HepG2 (cell line): ENCODE data around the gene CRAT. TPM values are rescaled to one million over a fixed set of nuclear protein-coding genes. Genes with fewer than 3 reads are reported as not detected.
A peak's percentile ranks its signal among the peaks of the same experiment; 100 is the strongest.

ENCODE experiments used
- ATRX ChIP-seq: sonication (generic); formaldehyde crosslinking; IDR thresholded peaks from 2 replicates; pipeline ENCODE4 v1.4.0; 2020; ENCODE audit warnings: missing genetic modification reagents, borderline replicate concordance
- HOXA3 ChIP-seq: sonication (generic); formaldehyde crosslinking; IDR thresholded peaks from 2 replicates; pipeline ENCODE4 v1.5.0; 2020; ENCODE audit warnings: missing genetic modification reagents
- KDM1A ChIP-seq: IDR thresholded peaks from 2 replicates; pipeline ENCODE4 v1.6.1; 2016; ENCODE audit warnings: missing compliant biosample characterization
- KDM5B ChIP-seq: sonication (generic); formaldehyde crosslinking; IDR thresholded peaks from 2 replicates; pipeline ENCODE4 v1.4.0; 2020; ENCODE audit warnings: missing genetic modification reagents, mild to moderate bottlenecking, borderline replicate concordance
- MAFF ChIP-seq: IDR thresholded peaks from 2 replicates; pipeline ENCODE4 v1.6.1; 2011; ENCODE audit warnings: low read depth, low read length, improper control_type of control experiment
- MATR3 ChIP-seq: sonication (generic); formaldehyde crosslinking; IDR thresholded peaks from 2 replicates; pipeline ENCODE4 v1.4.0; 2020; ENCODE audit warnings: missing genetic modification reagents
- MBNL3 ChIP-seq: fragments of 250-450 bp; sonication (Bioruptor Pico); conservative IDR thresholded peaks from 2 replicates; pipeline ENCODE4 v1.8.0; 2022; ENCODE audit warnings: mild to moderate bottlenecking, inconsistent platforms
- NONO ChIP-seq, 2 experiments: fragments of 450-650 bp in 1 of 2; sonication (generic) in 1 of 2; formaldehyde crosslinking in 1 of 2; IDR thresholded peaks in 1 of 2; conservative IDR thresholded peaks in 1 of 2; 2 replicates each; pipeline versions ENCODE4 v1.6.1 to v1.8.0; 2017 to 2022; ENCODE audit warnings: mild to moderate bottlenecking in 1 of 2, missing genetic modification reagents in 1 of 2, moderate library complexity in 1 of 2
- NR2F2 ChIP-seq: IDR thresholded peaks from 2 replicates; pipeline ENCODE4 v1.6.1; 2012; ENCODE audit warnings: low read depth, inconsistent platforms, borderline replicate concordance
- NRL ChIP-seq: sonication (generic); formaldehyde crosslinking; IDR thresholded peaks from 2 replicates; pipeline ENCODE4 v1.5.0; 2020; ENCODE audit warnings: missing genetic modification reagents, mild to moderate bottlenecking, moderate library complexity, borderline replicate concordance
- REPIN1 ChIP-seq: sonication (generic); formaldehyde crosslinking; IDR thresholded peaks from 2 replicates; pipeline ENCODE4 v1.8.0; 2022; ENCODE audit warnings: missing genetic modification reagents, low read depth, mild to moderate bottlenecking, borderline replicate concordance
- SRSF1 ChIP-seq: fragments of 200-400 bp; formaldehyde crosslinking; optimal IDR thresholded peaks from 2 replicates; pipeline ENCODE3; 2017; ENCODE audit warnings: mild to moderate bottlenecking, low read depth, low read length, moderate library complexity
- YEATS4 ChIP-seq: sonication (generic); formaldehyde crosslinking; IDR thresholded peaks from 2 replicates; pipeline ENCODE4 v1.4.0; 2020; ENCODE audit warnings: missing genetic modification reagents, borderline replicate concordance
- ZNF251 ChIP-seq: sonication (generic); formaldehyde crosslinking; IDR thresholded peaks from 2 replicates; pipeline ENCODE4 v1.9.0; 2021; ENCODE audit warnings: mild to moderate bottlenecking, missing genetic modification reagents
- ZNF3 ChIP-seq: IDR thresholded peaks from 2 replicates; pipeline ENCODE4 v1.7.0; 2017; ENCODE audit warnings: inconsistent platforms
- ZNF501 ChIP-seq: sonication (generic); formaldehyde crosslinking; IDR thresholded peaks from 2 replicates; pipeline ENCODE4 v1.5.1; 2020; ENCODE audit warnings: mild to moderate bottlenecking, moderate library complexity, missing genetic modification reagents
- ZNF672 ChIP-seq: sonication (generic); formaldehyde crosslinking; IDR thresholded peaks from 2 replicates; pipeline ENCODE4 v1.8.1; 2022; ENCODE audit warnings: missing genetic modification reagents
- ZNF768 ChIP-seq: sonication (generic); formaldehyde crosslinking; IDR thresholded peaks from 2 replicates; pipeline ENCODE4 v1.4.0; 2020; ENCODE audit warnings: missing genetic modification reagents
- polyA plus RNA-seq, 8 experiments: library from polyadenylated mRNA; depleted of rRNA in 3 of 8; stranded (reverse) in 7 of 8; unstranded in 1 of 8; fragments of >200 nt; fragmentation: Illumina TruSeq in 4 of 8; extraction: Trizol in 4 of 8; gene quantifications; 2 replicates each; pipeline versions ENCODE4 v1.2.1 to v1.2.3, GENCODE V29; 2011 to 2016; ENCODE audit warnings: low read depth in 4 of 8, missing spikeins in 1 of 8, mixed read lengths in 1 of 8; ENCODE audit not compliant: insufficient read depth in 1 of 8
- total RNA-seq, 5 experiments: library from RNA; depleted of rRNA; stranded (reverse); fragments of >200 nt; fragmentation: Illumina TruSeq; extraction: Trizol; gene quantifications; 2 replicates each; pipeline ENCODE4 v1.2.3, GENCODE V29; 2016; ENCODE audit warnings: low read depth in 1 of 5
- TF ChIP-seq, protein P1 (sequence below): sonication (generic); formaldehyde crosslinking; IDR thresholded peaks from 2 replicates; pipeline ENCODE4 v1.4.0; 2020; ENCODE audit warnings: missing genetic modification reagents
- TF ChIP-seq, protein P2 (sequence below): sonication (generic); formaldehyde crosslinking; IDR thresholded peaks from 2 replicates; pipeline ENCODE4 v1.4.0; 2020; ENCODE audit warnings: missing genetic modification reagents
- TF ChIP-seq, protein P3 (sequence below): sonication (generic); formaldehyde crosslinking; IDR thresholded peaks from 2 replicates; pipeline ENCODE4 v1.4.0; 2020; ENCODE audit warnings: missing genetic modification reagents
- TF ChIP-seq, protein P4 (sequence below): sonication (generic); formaldehyde crosslinking; IDR thresholded peaks from 2 replicates; pipeline ENCODE4 v1.4.0; 2020; ENCODE audit warnings: missing genetic modification reagents

The CRAT gene
- total and polyA plus RNA-seq, 2 of the 13 experiments (the other 11 are each of a cell fraction or from before 2014, with no cell fraction given): 26.1 to 26.6 TPM

DNA sequence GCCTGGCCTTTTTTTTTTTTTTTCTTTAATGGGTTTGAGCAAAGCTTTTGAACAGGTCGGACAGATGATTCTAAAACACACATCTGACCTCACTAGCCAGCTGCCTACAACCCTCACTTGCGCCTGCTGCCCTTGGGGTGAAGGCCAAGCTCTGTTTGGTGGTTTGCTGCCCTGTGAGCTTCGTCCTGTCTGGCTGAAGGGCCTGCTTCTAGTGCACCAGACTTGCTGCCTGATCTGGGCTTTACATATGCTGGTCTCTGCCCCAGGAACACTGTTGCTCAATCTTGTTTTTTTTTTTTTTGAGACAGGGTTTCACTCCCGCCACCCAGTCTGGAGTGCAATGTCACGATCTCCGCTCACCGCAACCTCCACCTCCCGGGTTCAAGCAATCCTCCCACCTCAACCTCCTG lies 46.1 kb downstream of the CRAT start (continued):
- TF ChIP-seq, protein P1, sequence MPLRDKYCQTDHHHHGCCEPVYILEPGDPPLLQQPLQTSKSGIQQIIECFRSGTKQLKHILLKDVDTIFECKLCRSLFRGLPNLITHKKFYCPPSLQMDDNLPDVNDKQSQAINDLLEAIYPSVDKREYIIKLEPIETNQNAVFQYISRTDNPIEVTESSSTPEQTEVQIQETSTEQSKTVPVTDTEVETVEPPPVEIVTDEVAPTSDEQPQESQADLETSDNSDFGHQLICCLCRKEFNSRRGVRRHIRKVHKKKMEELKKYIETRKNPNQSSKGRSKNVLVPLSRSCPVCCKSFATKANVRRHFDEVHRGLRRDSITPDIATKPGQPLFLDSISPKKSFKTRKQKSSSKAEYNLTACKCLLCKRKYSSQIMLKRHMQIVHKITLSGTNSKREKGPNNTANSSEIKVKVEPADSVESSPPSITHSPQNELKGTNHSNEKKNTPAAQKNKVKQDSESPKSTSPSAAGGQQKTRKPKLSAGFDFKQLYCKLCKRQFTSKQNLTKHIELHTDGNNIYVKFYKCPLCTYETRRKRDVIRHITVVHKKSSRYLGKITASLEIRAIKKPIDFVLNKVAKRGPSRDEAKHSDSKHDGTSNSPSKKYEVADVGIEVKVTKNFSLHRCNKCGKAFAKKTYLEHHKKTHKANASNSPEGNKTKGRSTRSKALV (CRISPR knock-in tag): no peak
- TF ChIP-seq, protein P2, sequence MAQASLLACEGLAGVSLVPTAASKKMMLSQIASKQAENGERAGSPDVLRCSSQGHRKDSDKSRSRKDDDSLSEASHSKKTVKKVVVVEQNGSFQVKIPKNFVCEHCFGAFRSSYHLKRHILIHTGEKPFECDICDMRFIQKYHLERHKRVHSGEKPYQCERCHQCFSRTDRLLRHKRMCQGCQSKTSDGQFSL (CRISPR knock-in tag): no peak
- TF ChIP-seq, protein P3, sequence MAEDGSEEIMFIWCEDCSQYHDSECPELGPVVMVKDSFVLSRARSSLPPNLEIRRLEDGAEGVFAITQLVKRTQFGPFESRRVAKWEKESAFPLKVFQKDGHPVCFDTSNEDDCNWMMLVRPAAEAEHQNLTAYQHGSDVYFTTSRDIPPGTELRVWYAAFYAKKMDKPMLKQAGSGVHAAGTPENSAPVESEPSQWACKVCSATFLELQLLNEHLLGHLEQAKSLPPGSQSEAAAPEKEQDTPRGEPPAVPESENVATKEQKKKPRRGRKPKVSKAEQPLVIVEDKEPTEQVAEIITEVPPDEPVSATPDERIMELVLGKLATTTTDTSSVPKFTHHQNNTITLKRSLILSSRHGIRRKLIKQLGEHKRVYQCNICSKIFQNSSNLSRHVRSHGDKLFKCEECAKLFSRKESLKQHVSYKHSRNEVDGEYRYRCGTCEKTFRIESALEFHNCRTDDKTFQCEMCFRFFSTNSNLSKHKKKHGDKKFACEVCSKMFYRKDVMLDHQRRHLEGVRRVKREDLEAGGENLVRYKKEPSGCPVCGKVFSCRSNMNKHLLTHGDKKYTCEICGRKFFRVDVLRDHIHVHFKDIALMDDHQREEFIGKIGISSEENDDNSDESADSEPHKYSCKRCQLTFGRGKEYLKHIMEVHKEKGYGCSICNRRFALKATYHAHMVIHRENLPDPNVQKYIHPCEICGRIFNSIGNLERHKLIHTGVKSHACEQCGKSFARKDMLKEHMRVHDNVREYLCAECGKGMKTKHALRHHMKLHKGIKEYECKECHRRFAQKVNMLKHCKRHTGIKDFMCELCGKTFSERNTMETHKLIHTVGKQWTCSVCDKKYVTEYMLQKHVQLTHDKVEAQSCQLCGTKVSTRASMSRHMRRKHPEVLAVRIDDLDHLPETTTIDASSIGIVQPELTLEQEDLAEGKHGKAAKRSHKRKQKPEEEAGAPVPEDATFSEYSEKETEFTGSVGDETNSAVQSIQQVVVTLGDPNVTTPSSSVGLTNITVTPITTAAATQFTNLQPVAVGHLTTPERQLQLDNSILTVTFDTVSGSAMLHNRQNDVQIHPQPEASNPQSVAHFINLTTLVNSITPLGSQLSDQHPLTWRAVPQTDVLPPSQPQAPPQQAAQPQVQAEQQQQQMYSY (CRISPR knock-in tag): no peak
- TF ChIP-seq NRL (CRISPR knock-in tag): no peak
- no peak for TF ChIP-seq ZNF672 (CRISPR knock-in tag)
- no peak for TF ChIP-seq ZNF251 (CRISPR knock-in tag)
- TF ChIP-seq HOXA3 (CRISPR knock-in tag): peak; percentile 80; the same call in 1 of the 2 replicates
- TF ChIP-seq NONO (IDR thresholded peaks at IDR 0.05): no peak
- peak; percentile 88 for TF ChIP-seq NONO (CRISPR knock-in tag; conservative IDR thresholded peaks at IDR 0.05)
- no peak for TF ChIP-seq SRSF1
- TF ChIP-seq MBNL3 (CRISPR knock-in tag): no peak
- TF ChIP-seq, protein P4, sequence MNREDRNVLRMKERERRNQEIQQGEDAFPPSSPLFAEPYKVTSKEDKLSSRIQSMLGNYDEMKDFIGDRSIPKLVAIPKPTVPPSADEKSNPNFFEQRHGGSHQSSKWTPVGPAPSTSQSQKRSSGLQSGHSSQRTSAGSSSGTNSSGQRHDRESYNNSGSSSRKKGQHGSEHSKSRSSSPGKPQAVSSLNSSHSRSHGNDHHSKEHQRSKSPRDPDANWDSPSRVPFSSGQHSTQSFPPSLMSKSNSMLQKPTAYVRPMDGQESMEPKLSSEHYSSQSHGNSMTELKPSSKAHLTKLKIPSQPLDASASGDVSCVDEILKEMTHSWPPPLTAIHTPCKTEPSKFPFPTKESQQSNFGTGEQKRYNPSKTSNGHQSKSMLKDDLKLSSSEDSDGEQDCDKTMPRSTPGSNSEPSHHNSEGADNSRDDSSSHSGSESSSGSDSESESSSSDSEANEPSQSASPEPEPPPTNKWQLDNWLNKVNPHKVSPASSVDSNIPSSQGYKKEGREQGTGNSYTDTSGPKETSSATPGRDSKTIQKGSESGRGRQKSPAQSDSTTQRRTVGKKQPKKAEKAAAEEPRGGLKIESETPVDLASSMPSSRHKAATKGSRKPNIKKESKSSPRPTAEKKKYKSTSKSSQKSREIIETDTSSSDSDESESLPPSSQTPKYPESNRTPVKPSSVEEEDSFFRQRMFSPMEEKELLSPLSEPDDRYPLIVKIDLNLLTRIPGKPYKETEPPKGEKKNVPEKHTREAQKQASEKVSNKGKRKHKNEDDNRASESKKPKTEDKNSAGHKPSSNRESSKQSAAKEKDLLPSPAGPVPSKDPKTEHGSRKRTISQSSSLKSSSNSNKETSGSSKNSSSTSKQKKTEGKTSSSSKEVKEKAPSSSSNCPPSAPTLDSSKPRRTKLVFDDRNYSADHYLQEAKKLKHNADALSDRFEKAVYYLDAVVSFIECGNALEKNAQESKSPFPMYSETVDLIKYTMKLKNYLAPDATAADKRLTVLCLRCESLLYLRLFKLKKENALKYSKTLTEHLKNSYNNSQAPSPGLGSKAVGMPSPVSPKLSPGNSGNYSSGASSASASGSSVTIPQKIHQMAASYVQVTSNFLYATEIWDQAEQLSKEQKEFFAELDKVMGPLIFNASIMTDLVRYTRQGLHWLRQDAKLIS: no peak
- TF ChIP-seq KDM1A (CRISPR knock-in tag): 0 out of 2 replicates have a peak, but pooled peaks have one; percentile 15
- TF ChIP-seq ZNF501 (CRISPR knock-in tag): 0 out of 2 replicates have a peak, but pooled peaks have one; percentile 35
- TF ChIP-seq REPIN1 (CRISPR knock-in tag): peak; percentile 75; the same call in 1 of the 2 replicates
- TF ChIP-seq YEATS4: no peak
- TF ChIP-seq KDM5B (CRISPR knock-in tag): peak; percentile 53; the same call in 1 of the 2 replicates
- TF ChIP-seq MAFF: no peak
- no peak for TF ChIP-seq ZNF3 (CRISPR knock-in tag)
- peak; percentile 33; the same call in 1 of the 2 replicates for TF ChIP-seq ZNF768 (CRISPR knock-in tag)
- no peak for TF ChIP-seq MATR3 (CRISPR knock-in tag)
- peak; percentile 80 for TF ChIP-seq NR2F2
- no peak for TF ChIP-seq ATRX (CRISPR knock-in tag)
